Stimulated activated CD4-positive, alpha-beta T cell treated with anti-CD3 and anti-CD28 coated beads, Interleukin-4, amount 100 ng/mL, for 24 hours (primary cell): ENCODE data around the gene PADI3.
"Not testable (repeated sequence)": the region's sequence is repeated elsewhere in the genome, so short reads cannot be mapped to it uniquely, and the experiment has no call there.

Experiments used
- DNase-seq: peaks from one replicate; pipeline ENCODE4 v3.0.0-alpha.2; 2020

PADI3 gene

GRCh38 chr1:17305576-17306095 is 56.7 kb downstream of the PADI3 start:
- DNase-seq, result no peak

- DNase-seq, result no peak
These were observed 57.5 kb downstream of the PADI3 start for GRCh38 chr1:17306407-17306806.

GRCh38 chr1:17306921-17307320 is 58.0 kb downstream of the PADI3 start:
- no peak for DNase-seq

- DNase-seq, result no peak
These were observed 58.4 kb downstream of the PADI3 start for GRCh38 chr1:17307329-17307728.

- DNase-seq, result no peak
These were observed 59.0 kb downstream of the PADI3 start, which contains the start of gene PADI4 for GRCh38 chr1:17307946-17308345. PADI4 (plus strand) TSS chr1:17308197; CDS start chr1:17308223, 26 bp downstream.

- DNase-seq, result no peak
These were observed 59.7 kb downstream of the PADI3 start for GRCh38 chr1:17308593-17308992.

GRCh38 chr1:17309426-17310067 is 60.6 kb downstream of the PADI3 start:
- DNase-seq, result no peak

- no peak for DNase-seq
These were observed 61.3 kb downstream of the PADI3 start for GRCh38 chr1:17310068-17310640.

- no peak for DNase-seq
These were observed 64.8 kb downstream of the PADI3 start for GRCh38 chr1:17313530-17314309.

- DNase-seq, result no peak
These were observed 65.6 kb downstream of the PADI3 start for GRCh38 chr1:17314491-17314971.

- no peak for DNase-seq
These were observed 66.7 kb downstream of the PADI3 start for GRCh38 chr1:17315542-17316130.

GRCh38 chr1:17316704-17317103 is 67.8 kb downstream of the PADI3 start:
- no peak for DNase-seq

GRCh38 chr1:17318262-17318661 is 69.4 kb downstream of the PADI3 start:
- no peak for DNase-seq

GRCh38 chr1:17319561-17320350 is 70.9 kb downstream of the PADI3 start:
- no peak for DNase-seq

GRCh38 chr1:17321857-17322390 is 73.0 kb downstream of the PADI3 start:
- not testable (repeated sequence) for DNase-seq

GRCh38 chr1:17328855-17329254 is 80.0 kb downstream of the PADI3 start:
- DNase-seq, result no peak

GRCh38 chr1:17329610-17330009 is 80.7 kb downstream of the PADI3 start:
- no peak for DNase-seq

GRCh38 chr1:17330856-17331255 is 82.0 kb downstream of the PADI3 start:
- no peak for DNase-seq

- no peak for DNase-seq
These were observed 84.2 kb downstream of the PADI3 start for GRCh38 chr1:17333081-17333480.
